A549 (cell line): Measurements from ENCODE around the gene DHX35. TPM values are rescaled to one million over a fixed set of nuclear protein-coding genes. Genes with fewer than 3 reads are reported as not detected.

Experiments
- ATAC-seq, 2 experiments: fragments of 200-7000 bp in 1 of 2; fragments of >200 bp in 1 of 2; cut with Nextera tagmentation in 1 of 2; cut with Tn5 transposase in 1 of 2; 3 replicates each; pipeline versions ENCODE4 v1.8.0 to v1.9.1; 2018 to 2020; ENCODE audit warnings: mild to moderate bottlenecking in 1 of 2, moderate library complexity in 1 of 2
- CTCF ChIA-PET: fragments of 300-600 bp; sonication (Branson Sonifier 250); formaldehyde crosslinking; extraction: SDS; loops from one replicate; lab custom pipeline; 2021; ENCODE audit warnings: antibody characterized with exemption, inconsistent platforms; lab: Yijun Ruan, JAX
- POLR2A ChIA-PET: fragments of 350-600 bp; formaldehyde crosslinking; extraction: SDS; loops from one replicate; lab custom pipeline; 2021; ENCODE audit warnings: antibody characterized with exemption, inconsistent platforms; lab: Yijun Ruan, JAX
- DNase-seq, 2 experiments: peaks; one replicate each; pipeline versions ENCODE4 v3.0.0 to v3.0.0-alpha.2; 2011 to 2016; ENCODE audit warnings: low read depth in 1 of 2, low spot score in 1 of 2
- FAIRE-seq: peaks from 2 replicates; lab custom pipeline; 2011; peaks lifted over from hg19 to GRCh38; lab: Jason Lieb, UNC
- H3K27ac ChIP-seq, 2 experiments: fragments of >200 bp; sonication (Bioruptor Twin); formaldehyde crosslinking; 3 replicates each; pipeline ENCODE4 v1.5.1; 2016 to 2017
- H3K4me1 ChIP-seq: fragments of >200 bp; sonication (Bioruptor Twin); formaldehyde crosslinking; 3 replicates; pipeline ENCODE4 v1.6.1; 2016
- H3K4me2 ChIP-seq: fragments of >200 bp; sonication (Bioruptor Twin); formaldehyde crosslinking; 3 replicates; pipeline ENCODE4 v1.6.1; 2016
- H3K4me3 ChIP-seq: fragments of >200 bp; sonication (Bioruptor Twin); formaldehyde crosslinking; 3 replicates; pipeline ENCODE4 v1.5.1; 2016
- H3K9me3 ChIP-seq: fragments of >200 bp; sonication (Bioruptor Twin); formaldehyde crosslinking; 3 replicates; pipeline ENCODE4 v1.6.1; 2016
- CHD2 ChIP-seq: fragments of 150-350 bp; IDR thresholded peaks from 2 replicates; pipeline ENCODE4 v1.6.1; 2014; ENCODE audit warnings: low read length; ENCODE audit not compliant: partially characterized antibody
- GATA3 ChIP-seq: IDR thresholded peaks from 2 replicates; pipeline ENCODE4 v1.6.1; 2012; ENCODE audit warnings: borderline replicate concordance
- HDAC2 ChIP-seq: fragments of 200-600 bp; sonication (generic); IDR thresholded peaks from 2 replicates; pipeline ENCODE4 v1.6.1; 2016
- HEYL ChIP-seq: fragments of 250-450 bp; sonication (Bioruptor Pico); IDR thresholded peaks from 2 replicates; pipeline ENCODE4 v1.8.0; 2021; ENCODE audit warnings: mild to moderate bottlenecking, moderate library complexity
- HOXA7 ChIP-seq: fragments of 250-450 bp; sonication (Bioruptor Pico); IDR thresholded peaks from 2 replicates; pipeline ENCODE4 v1.5.0; 2020; ENCODE audit warnings: mild to moderate bottlenecking, moderate library complexity
- JUNB ChIP-seq: fragments of >200 bp; sonication (Bioruptor Twin); formaldehyde crosslinking; IDR thresholded peaks from 2 replicates; pipeline ENCODE4 v1.6.1; 2016
- MAZ ChIP-seq: fragments of 150-350 bp; IDR thresholded peaks from 2 replicates; pipeline ENCODE4 v1.6.1; 2014; ENCODE audit warnings: antibody characterized with exemption, low read depth, low read length, borderline replicate concordance
- NFE2L2 ChIP-seq: fragments of 150-350 bp; conservative IDR thresholded peaks from 2 replicates; pipeline ENCODE4 v1.6.1; 2014; ENCODE audit warnings: low read length
- POLR2A ChIP-seq: IDR thresholded peaks from 2 replicates; pipeline ENCODE4 v1.6.1; 2012; ENCODE audit warnings: mild to moderate bottlenecking, low read length
- POLR2AphosphoS2 ChIP-seq: conservative IDR thresholded peaks from 2 replicates; pipeline ENCODE4 v1.6.1; 2012; ENCODE audit warnings: low read length, improper control_type of control experiment, inconsistent platforms
- RAD21 ChIP-seq, 2 experiments: fragments of >200 bp in 1 of 2; sonication (Bioruptor Twin) in 1 of 2; formaldehyde crosslinking in 1 of 2; IDR thresholded peaks in 1 of 2; conservative IDR thresholded peaks in 1 of 2; 2 replicates in 1 of 2; 3 replicates in 1 of 2; pipeline ENCODE4 v1.6.1; 2012 to 2018; ENCODE audit warnings: inconsistent platforms in 1 of 2
- RFX5 ChIP-seq: fragments of 450-650 bp; IDR thresholded peaks from 2 replicates; pipeline ENCODE4 v1.7.1; 2014; ENCODE audit warnings: antibody characterized with exemption, mild to moderate bottlenecking, moderate library complexity
- SREBF2 ChIP-seq: fragments of 450-650 bp; IDR thresholded peaks from 2 replicates; pipeline ENCODE4 v1.6.1; 2014; ENCODE audit warnings: mild to moderate bottlenecking, moderate library complexity
- TFCP2L1 ChIP-seq: fragments of 250-450 bp; sonication (Bioruptor Pico); IDR thresholded peaks from 2 replicates; pipeline ENCODE4 v1.5.0; 2021; ENCODE audit warnings: mild to moderate bottlenecking
- TP53 ChIP-seq: fragments of 250-450 bp; sonication (Bioruptor Pico); IDR thresholded peaks from 2 replicates; pipeline ENCODE4 v1.5.0; 2021; ENCODE audit warnings: mild to moderate bottlenecking, moderate library complexity
- ZNF302 ChIP-seq: fragments of 250-450 bp; sonication (Bioruptor Pico); IDR thresholded peaks from 2 replicates; pipeline ENCODE4 v1.9.0; 2021; ENCODE audit warnings: inconsistent platforms, mild to moderate bottlenecking, moderate library complexity
- WGBS: methylation state at CpG from one replicate; pipeline ENCODE4 v1.1.6; 2017; ENCODE audit errors: missing lambda C conversion rate; 5-methylcytosine and 5-hydroxymethylcytosine counted together
- polyA plus RNA-seq, 4 experiments: library from polyadenylated mRNA; depleted of rRNA in 3 of 4; stranded (reverse); fragments of >200 nt; fragmentation: RNase III in 1 of 4; extraction: RNeasy Plus Mini Kit Qiagen cat#74134 plus additional on column Dnase treatment in 1 of 4; gene quantifications; 2 replicates in 3 of 4; 3 replicates in 1 of 4; pipeline ENCODE4 v1.2.3, GENCODE V29; 2011 to 2017
- TF ChIP-seq, protein P1 (sequence below): fragments of 150-350 bp; IDR thresholded peaks from 2 replicates; pipeline ENCODE4 v1.6.1; 2014; ENCODE audit warnings: low read depth, mild to moderate bottlenecking, low read length
- TF ChIP-seq, protein P2 (sequence below): fragments of >200 bp; sonication (Bioruptor Twin); formaldehyde crosslinking; IDR thresholded peaks from 2 replicates; pipeline ENCODE4 v1.6.1; 2016
- TF ChIP-seq, protein P3 (sequence below): fragments of 250-450 bp; sonication (Bioruptor Pico); IDR thresholded peaks from 2 replicates; pipeline ENCODE4 v1.5.0; 2021; ENCODE audit warnings: mild to moderate bottlenecking, moderate library complexity, borderline replicate concordance
- TF ChIP-seq, protein P4 (sequence below): fragments of >200 bp; sonication (Bioruptor Twin); formaldehyde crosslinking; IDR thresholded peaks from 3 replicates; pipeline ENCODE4 v1.6.1; 2016
- TF ChIP-seq, protein P5 (sequence below): fragments of 200-600 bp; sonication (generic); IDR thresholded peaks from 2 replicates; pipeline ENCODE4 v1.6.1; 2016; ENCODE audit warnings: antibody characterized with exemption, mild to moderate bottlenecking, moderate library complexity

DHX35 gene
- polyA plus RNA-seq, 2 of the 4 experiments (the other 2 are of a cell fraction), result 7.7 to 13.8 TPM

DNA sequence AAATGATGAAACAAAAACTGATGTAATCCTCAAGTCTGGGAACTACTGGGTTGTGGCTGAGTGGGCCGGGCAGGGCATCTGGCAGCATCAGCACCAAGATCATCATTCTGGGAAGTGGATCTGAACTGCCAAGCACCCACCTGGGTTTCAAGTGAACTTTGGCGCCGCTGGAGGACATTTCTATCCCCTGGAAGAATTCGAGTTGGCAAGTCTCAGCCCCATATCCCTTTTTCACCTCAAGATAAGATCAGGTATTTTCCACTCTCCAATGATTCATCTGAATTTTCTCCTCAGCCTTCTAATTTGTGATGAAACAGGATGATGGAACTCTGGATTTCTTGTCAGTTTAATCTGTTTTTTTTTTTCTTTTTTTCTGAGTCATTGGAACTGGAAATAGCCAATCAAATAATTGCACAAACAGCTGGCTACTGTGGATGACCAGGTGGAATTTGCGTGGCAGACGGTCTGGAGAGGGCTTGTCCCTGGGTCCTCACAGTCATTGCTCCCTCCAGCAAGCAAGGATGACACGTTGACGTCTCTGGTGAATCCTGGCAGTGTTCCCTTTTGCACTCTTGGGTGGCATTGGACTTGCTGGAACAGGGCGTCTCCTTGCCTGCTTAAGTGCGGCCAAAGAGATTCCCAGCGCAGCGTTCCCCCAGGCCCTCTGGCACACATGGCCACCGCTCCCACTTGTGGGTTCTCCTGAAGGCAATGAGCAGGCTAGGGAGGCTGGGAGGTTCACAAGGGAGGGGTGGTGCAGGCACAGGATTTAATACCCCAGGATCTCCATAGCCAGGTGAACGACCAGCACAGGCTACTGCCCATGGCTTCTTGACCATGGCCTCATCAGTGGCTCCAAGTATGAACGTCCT, 80.4 kb downstream of the DHX35 start (continued):
- TF ChIP-seq, protein P1, sequence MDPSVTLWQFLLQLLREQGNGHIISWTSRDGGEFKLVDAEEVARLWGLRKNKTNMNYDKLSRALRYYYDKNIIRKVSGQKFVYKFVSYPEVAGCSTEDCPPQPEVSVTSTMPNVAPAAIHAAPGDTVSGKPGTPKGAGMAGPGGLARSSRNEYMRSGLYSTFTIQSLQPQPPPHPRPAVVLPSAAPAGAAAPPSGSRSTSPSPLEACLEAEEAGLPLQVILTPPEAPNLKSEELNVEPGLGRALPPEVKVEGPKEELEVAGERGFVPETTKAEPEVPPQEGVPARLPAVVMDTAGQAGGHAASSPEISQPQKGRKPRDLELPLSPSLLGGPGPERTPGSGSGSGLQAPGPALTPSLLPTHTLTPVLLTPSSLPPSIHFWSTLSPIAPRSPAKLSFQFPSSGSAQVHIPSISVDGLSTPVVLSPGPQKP, result no peak
- TF ChIP-seq, all 56 proteins: peak for 0

DNA sequence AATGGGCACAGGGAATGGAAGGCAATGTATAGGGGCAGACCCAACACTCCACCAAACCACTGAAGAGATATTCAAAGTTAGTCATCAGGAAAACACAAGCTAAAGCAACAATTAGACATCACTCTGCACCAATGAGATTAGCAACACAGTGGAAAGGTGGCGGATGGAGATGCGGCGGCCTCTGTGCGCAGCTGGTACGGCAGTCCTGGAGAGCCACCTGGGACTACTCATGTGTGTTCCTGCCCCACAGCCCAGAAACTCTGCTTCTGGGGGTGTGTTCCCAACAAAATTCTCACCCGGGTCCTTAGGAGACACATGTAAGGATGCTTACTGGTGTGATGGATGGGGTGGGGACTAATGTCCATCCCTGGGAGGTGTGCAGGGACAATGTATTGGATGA, 82.4 kb downstream of the DHX35 start:
- TF ChIP-seq RFX5 (no peak), NFE2L2 (no peak), RAD21 (conservative IDR thresholded peaks at IDR 0.05 in 1 of 2, IDR thresholded peaks at IDR 0.05 in 1 of 2) (no peak)
- TF ChIP-seq, all 56 proteins: peak for 0
- Histone ChIP-seq H3K9me3 (no peaks in the 10 kb centered on the region), H3K4me2 (no peak overlapping the region), H3K4me3 (no peak overlapping the region), H3K27ac (no peak overlapping the region), H3K4me1 (0 out of 3 replicates have a peak, but pooled peaks cover 4% of the 10 kb centered on the region)
- ChIA-PET CTCF (interaction anchor here (1.1 to 16.6 kb wide), 3 partner anchors 8 to 118 kb away, joined by 3 to 332 read pairs (median 112); partner anchors contain the start of gene FAM83D), POLR2A (no interaction called here)
- ATAC-seq (no peak), DNase-seq (no peak), FAIRE-seq (no peak)
- WGBS, result 88% methylated on average over 6 of the region's 6 CpGs

DNA sequence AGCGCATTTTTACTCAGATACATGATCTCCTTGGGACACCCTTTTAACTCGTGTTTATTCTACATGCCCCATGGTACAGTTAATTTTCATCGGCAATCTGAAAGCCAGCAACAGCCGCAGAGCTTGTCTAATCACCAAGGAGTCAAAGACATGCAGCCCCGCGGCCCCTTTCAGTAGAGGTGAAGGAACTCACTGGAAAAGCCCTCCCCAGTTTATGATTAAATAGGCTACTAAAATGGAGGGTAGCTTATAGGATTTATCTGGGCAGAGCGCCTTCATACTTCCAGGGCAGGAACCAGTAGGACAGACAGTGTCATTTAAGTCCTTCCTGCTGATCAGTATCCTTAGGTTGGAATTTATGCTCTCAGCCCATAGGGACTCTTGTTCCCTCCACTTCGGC, 83.5 kb downstream of the DHX35 start:
- ATAC-seq (no peak), DNase-seq (no peak), FAIRE-seq (no peak)
- WGBS, result 93% methylated on average over 8 of the region's 8 CpGs
- CTCF ChIA-PET, result interaction anchor here (5.8 to 16.6 kb wide), 3 partner anchors 9 to 122 kb away, joined by 60 to 332 read pairs (median 112); partner anchors contain the start of gene FAM83D
- no peaks in the 10 kb centered on the region for H3K9me3 ChIP-seq
- POLR2A ChIA-PET, result no interaction called here
- no peak overlapping the region for H3K4me3 ChIP-seq
- no peak overlapping the region for H3K4me2 ChIP-seq
- TF ChIP-seq, protein P2, sequence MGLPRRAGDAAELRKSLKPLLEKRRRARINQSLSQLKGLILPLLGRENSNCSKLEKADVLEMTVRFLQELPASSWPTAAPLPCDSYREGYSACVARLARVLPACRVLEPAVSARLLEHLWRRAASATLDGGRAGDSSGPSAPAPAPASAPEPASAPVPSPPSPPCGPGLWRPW, result no peak
- TF ChIP-seq, protein P3, sequence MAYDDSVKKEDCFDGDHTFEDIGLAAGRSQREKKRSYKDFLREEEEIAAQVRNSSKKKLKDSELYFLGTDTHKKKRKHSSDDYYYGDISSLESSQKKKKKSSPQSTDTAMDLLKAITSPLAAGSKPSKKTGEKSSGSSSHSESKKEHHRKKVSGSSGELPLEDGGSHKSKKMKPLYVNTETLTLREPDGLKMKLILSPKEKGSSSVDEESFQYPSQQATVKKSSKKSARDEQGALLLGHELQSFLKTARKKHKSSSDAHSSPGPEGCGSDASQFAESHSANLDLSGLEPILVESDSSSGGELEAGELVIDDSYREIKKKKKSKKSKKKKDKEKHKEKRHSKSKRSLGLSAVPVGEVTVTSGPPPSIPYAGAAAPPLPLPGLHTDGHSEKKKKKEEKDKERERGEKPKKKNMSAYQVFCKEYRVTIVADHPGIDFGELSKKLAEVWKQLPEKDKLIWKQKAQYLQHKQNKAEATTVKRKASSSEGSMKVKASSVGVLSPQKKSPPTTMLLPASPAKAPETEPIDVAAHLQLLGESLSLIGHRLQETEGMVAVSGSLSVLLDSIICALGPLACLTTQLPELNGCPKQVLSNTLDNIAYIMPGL (CRISPR knock-in tag), result no peak
- TF ChIP-seq MAZ, result no peak
- no peak for TF ChIP-seq HEYL (CRISPR knock-in tag)
- no peak for TF ChIP-seq GATA3
- TF ChIP-seq HOXA7, result no peak
- TF ChIP-seq, protein P4, sequence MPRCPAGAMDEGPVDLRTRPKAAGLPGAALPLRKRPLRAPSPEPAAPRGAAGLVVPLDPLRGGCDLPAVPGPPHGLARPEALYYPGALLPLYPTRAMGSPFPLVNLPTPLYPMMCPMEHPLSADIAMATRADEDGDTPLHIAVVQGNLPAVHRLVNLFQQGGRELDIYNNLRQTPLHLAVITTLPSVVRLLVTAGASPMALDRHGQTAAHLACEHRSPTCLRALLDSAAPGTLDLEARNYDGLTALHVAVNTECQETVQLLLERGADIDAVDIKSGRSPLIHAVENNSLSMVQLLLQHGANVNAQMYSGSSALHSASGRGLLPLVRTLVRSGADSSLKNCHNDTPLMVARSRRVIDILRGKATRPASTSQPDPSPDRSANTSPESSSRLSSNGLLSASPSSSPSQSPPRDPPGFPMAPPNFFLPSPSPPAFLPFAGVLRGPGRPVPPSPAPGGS, result no peak
- no peak for TF ChIP-seq JUNB
- no peak for TF ChIP-seq POLR2A
- no peak for TF ChIP-seq RAD21 (conservative IDR thresholded peaks at IDR 0.05 in 1 of 2, IDR thresholded peaks at IDR 0.05 in 1 of 2)
- no peak for TF ChIP-seq HDAC2
- no peak for TF ChIP-seq TP53 (CRISPR knock-in tag)
- no peak for TF ChIP-seq TFCP2L1 (CRISPR knock-in tag)
- no peak for TF ChIP-seq ZNF302 (CRISPR knock-in tag)
- no peak for TF ChIP-seq SREBF2
- TF ChIP-seq, protein P5, sequence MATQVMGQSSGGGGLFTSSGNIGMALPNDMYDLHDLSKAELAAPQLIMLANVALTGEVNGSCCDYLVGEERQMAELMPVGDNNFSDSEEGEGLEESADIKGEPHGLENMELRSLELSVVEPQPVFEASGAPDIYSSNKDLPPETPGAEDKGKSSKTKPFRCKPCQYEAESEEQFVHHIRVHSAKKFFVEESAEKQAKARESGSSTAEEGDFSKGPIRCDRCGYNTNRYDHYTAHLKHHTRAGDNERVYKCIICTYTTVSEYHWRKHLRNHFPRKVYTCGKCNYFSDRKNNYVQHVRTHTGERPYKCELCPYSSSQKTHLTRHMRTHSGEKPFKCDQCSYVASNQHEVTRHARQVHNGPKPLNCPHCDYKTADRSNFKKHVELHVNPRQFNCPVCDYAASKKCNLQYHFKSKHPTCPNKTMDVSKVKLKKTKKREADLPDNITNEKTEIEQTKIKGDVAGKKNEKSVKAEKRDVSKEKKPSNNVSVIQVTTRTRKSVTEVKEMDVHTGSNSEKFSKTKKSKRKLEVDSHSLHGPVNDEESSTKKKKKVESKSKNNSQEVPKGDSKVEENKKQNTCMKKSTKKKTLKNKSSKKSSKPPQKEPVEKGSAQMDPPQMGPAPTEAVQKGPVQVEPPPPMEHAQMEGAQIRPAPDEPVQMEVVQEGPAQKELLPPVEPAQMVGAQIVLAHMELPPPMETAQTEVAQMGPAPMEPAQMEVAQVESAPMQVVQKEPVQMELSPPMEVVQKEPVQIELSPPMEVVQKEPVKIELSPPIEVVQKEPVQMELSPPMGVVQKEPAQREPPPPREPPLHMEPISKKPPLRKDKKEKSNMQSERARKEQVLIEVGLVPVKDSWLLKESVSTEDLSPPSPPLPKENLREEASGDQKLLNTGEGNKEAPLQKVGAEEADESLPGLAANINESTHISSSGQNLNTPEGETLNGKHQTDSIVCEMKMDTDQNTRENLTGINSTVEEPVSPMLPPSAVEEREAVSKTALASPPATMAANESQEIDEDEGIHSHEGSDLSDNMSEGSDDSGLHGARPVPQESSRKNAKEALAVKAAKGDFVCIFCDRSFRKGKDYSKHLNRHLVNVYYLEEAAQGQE, result no peak
- TF ChIP-seq CHD2, result no peak
- TF ChIP-seq POLR2AphosphoS2, result no peak
- H3K27ac ChIP-seq, result no peak overlapping the region
- 0 out of 3 replicates have a peak, but pooled peaks cover 4% of the 10 kb centered on the region for H3K4me1 ChIP-seq
